GM23338 (cell line): Measurements from ENCODE around the gene CTTN. TPM values are rescaled to one million over a fixed set of nuclear protein-coding genes. Genes with fewer than 3 reads are reported as not detected.

Experiments
- ATAC-seq: fragments of 200-7000 bp; cut with Tn5 transposase; 3 replicates; pipeline ENCODE4 v1.9.1; 2020
- DNase-seq: peaks from one replicate; pipeline ENCODE4 v3.0.0-alpha.2; 2015; ENCODE audit warnings: low spot score
- H2AFZ ChIP-seq: fragments of 200-600 bp; sonication (generic); 2 replicates; pipeline ENCODE4 v1.8.0; 2016; ENCODE audit warnings: antibody characterized with exemption, mild to moderate bottlenecking, moderate library complexity
- H3F3A ChIP-seq: fragments of 200-600 bp; sonication (generic); replicated peaks from 2 replicates; pipeline ENCODE4 v1.8.0; 2017; ENCODE audit warnings: antibody characterized with exemption, mixed run types, low read depth
- H3K27ac ChIP-seq: fragments of 200-600 bp; sonication (generic); 2 replicates; pipeline ENCODE4 v1.6.1; 2016; ENCODE audit warnings: low read depth
- H3K27me3 ChIP-seq: fragments of 200-600 bp; sonication (generic); 2 replicates; pipeline ENCODE4 v1.8.0; 2016; ENCODE audit warnings: mild to moderate bottlenecking, mixed run types, moderate library complexity; ENCODE audit not compliant: insufficient read depth
- H3K36me3 ChIP-seq: fragments of 200-600 bp; sonication (generic); 2 replicates; pipeline ENCODE4 v1.8.0; 2016; ENCODE audit warnings: mild to moderate bottlenecking; ENCODE audit not compliant: insufficient read depth
- H3K4me1 ChIP-seq: fragments of 200-600 bp; sonication (generic); 2 replicates; pipeline ENCODE4 v1.8.0; 2016; ENCODE audit warnings: mild to moderate bottlenecking, moderate library complexity; ENCODE audit not compliant: insufficient read depth
- H3K4me2 ChIP-seq: fragments of 200-600 bp; sonication (generic); 2 replicates; pipeline ENCODE4 v1.7.1; 2017; ENCODE audit warnings: mixed run types
- H3K4me3 ChIP-seq: fragments of 200-600 bp; sonication (generic); 2 replicates; pipeline ENCODE4 v1.6.1; 2016; ENCODE audit warnings: mixed run types
- H3K79me2 ChIP-seq: fragments of 200-600 bp; sonication (generic); replicated peaks from 2 replicates; pipeline ENCODE4 v1.8.0; 2017; ENCODE audit warnings: mild to moderate bottlenecking; ENCODE audit not compliant: insufficient read depth
- H3K9me2 ChIP-seq: fragments of 200-600 bp; sonication (generic); 2 replicates; pipeline ENCODE4 v1.8.0; 2017; ENCODE audit not compliant: insufficient read depth
- H4K20me1 ChIP-seq: fragments of 200-600 bp; sonication (generic); replicated peaks from 2 replicates; pipeline ENCODE4 v1.8.0; 2017; ENCODE audit warnings: mild to moderate bottlenecking; ENCODE audit not compliant: insufficient read depth
- H3K27ac Mint-ChIP-seq: 2 replicates; pipeline ENCODE4 v1.8.0; 2020; ENCODE audit warnings: inconsistent platforms, mild to moderate bottlenecking, moderate library complexity, mixed read lengths
- H3K27me3 Mint-ChIP-seq: 3 replicates; pipeline ENCODE4 v1.8.0; 2022; ENCODE audit warnings: low read depth, mild to moderate bottlenecking, moderate library complexity, mixed read lengths, inconsistent platforms; ENCODE audit not compliant: insufficient read depth, poor library complexity
- H3K36me3 Mint-ChIP-seq: 3 replicates; pipeline ENCODE4 v1.8.0; 2021; ENCODE audit warnings: low read depth, mild to moderate bottlenecking, inconsistent platforms, moderate library complexity, mixed read lengths
- H3K4me1 Mint-ChIP-seq: 3 replicates; pipeline ENCODE4 v1.8.0; 2020; ENCODE audit warnings: mild to moderate bottlenecking, inconsistent platforms, mixed read lengths
- H3K4me3 Mint-ChIP-seq: 3 replicates; pipeline ENCODE4 v1.8.0; 2021; ENCODE audit warnings: moderate library complexity, mild to moderate bottlenecking, inconsistent platforms, mixed read lengths
- H3K9me3 Mint-ChIP-seq: 3 replicates; pipeline ENCODE4 v1.8.0; 2020; ENCODE audit warnings: moderate library complexity, mild to moderate bottlenecking, inconsistent platforms, mixed read lengths
- CREB1 ChIP-seq: fragments of 250-450 bp; sonication (Bioruptor Pico); IDR thresholded peaks from 2 replicates; pipeline ENCODE4 v1.5.0; 2020; ENCODE audit warnings: low read depth, mild to moderate bottlenecking, moderate library complexity
- EZH2 ChIP-seq: fragments of 200-600 bp; sonication (generic); IDR thresholded peaks from one replicate; pipeline ENCODE4 v1.8.0; 2017; ENCODE audit warnings: antibody characterized with exemption, mild to moderate bottlenecking, low read depth; ENCODE audit not compliant: unreplicated experiment
- EZH2phosphoT487 ChIP-seq: fragments of 200-600 bp; sonication (generic); IDR thresholded peaks from one replicate; pipeline ENCODE4 v1.8.1; 2018; ENCODE audit warnings: antibody characterized with exemption; ENCODE audit not compliant: unreplicated experiment
- JUNB ChIP-seq: IDR thresholded peaks from one replicate; pipeline ENCODE4 v1.6.1; 2016; ENCODE audit warnings: antibody characterized with exemption; ENCODE audit not compliant: unreplicated experiment
- NANOG ChIP-seq: IDR thresholded peaks from 2 replicates; pipeline ENCODE4 v1.6.1; 2016; ENCODE audit warnings: antibody characterized with exemption, borderline replicate concordance
- POLR2AphosphoS5 ChIP-seq: IDR thresholded peaks from 2 replicates; pipeline ENCODE4 v1.6.1; 2016; ENCODE audit warnings: antibody characterized with exemption, low read depth
- STAT1 ChIP-seq: IDR thresholded peaks from one replicate; pipeline ENCODE4 v1.6.1; 2016; ENCODE audit warnings: antibody characterized with exemption; ENCODE audit not compliant: unreplicated experiment
- ZNF114 ChIP-seq: fragments of 250-450 bp; sonication (Bioruptor Pico); IDR thresholded peaks from 2 replicates; pipeline ENCODE4 v1.5.0; 2020; ENCODE audit warnings: mild to moderate bottlenecking, moderate library complexity
- ZNF331 ChIP-seq: fragments of 250-450 bp; sonication (Bioruptor Pico); IDR thresholded peaks from 2 replicates; pipeline ENCODE4 v1.5.0; 2020; ENCODE audit warnings: low read depth, mild to moderate bottlenecking, moderate library complexity
- polyA plus RNA-seq: library from polyadenylated mRNA; unstranded; fragments of >200 nt; fragmentation: Nextera tagmentation; extraction: Ambion mirVana; gene quantifications from 2 replicates; pipeline ENCODE4 v1.2.1, GENCODE V29; 2016
- total RNA-seq: library from RNA; depleted of rRNA; stranded (reverse); fragments of >200 nt; shearing (Covaris generic); gene quantifications from 2 replicates; pipeline ENCODE4 v1.2.3, GENCODE V29; 2014
- TF ChIP-seq, protein P1 (sequence below): IDR thresholded peaks from 2 replicates; pipeline ENCODE4 v1.6.1; 2016; ENCODE audit warnings: antibody characterized with exemption
- TF ChIP-seq, protein P2 (sequence below), 2 experiments: fragments of 200-600 bp in 1 of 2; sonication (generic) in 1 of 2; conservative IDR thresholded peaks; 2 replicates each; pipeline versions ENCODE4 v1.5.1 to v1.6.1; 2016 to 2017; ENCODE audit warnings: antibody characterized with exemption in 2 of 2, low read depth in 2 of 2, mild to moderate bottlenecking in 2 of 2, moderate library complexity in 1 of 2
- TF ChIP-seq, protein P3 (sequence below): fragments of 250-450 bp; sonication (Bioruptor Pico); IDR thresholded peaks from 2 replicates; pipeline ENCODE4 v1.5.0; 2020; ENCODE audit warnings: mild to moderate bottlenecking, moderate library complexity
- TF ChIP-seq, protein P4 (sequence below): IDR thresholded peaks from one replicate; pipeline ENCODE4 v1.6.1; 2018; ENCODE audit warnings: antibody characterized with exemption; ENCODE audit not compliant: unreplicated experiment

Gene CTTN
- total and polyA plus RNA-seq, 2 experiments from 2014 or later = 163 to 343 TPM

DNA sequence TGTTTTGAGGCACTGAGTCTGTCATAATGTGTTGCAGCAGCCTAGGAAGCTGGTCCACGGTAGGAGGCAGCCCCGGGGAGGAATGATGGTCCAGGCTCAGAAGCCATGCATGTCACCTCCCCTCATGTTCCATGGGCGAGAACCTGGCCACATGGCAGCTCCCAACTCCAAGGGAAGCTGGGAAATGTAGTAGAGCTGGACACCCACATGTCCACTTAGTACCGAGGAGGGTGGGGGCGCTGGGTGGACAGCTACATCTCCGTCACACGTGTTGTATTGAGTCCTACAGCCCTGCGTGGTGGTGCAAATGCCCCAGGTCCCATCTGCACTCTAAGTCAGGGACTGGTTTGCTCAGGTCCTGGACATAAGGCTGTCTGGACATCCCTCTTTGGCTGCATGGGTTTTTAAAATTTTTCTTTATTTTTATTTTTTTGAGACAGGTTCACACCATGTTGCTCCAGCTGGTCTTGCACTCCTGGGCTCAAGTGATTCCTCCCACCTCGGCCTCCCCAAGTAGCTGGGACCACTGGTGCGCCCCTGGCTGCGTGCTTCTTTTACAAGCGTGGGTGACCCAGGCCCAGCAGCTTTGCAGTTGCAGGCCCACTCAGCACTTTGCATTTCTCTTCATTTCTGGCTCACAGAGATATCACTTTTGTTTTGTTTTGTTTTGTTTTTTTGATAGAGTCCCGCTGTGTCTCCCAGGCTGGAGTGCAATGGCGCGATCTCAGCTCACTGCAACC, 3.9 kb upstream of the CTTN start:
- H3K27ac ChIP-seq = no peak overlapping the region
- no peaks in the 10 kb centered on the region for H3K27me3 ChIP-seq
- H3K4me1 ChIP-seq = peaks cover 16% of the 10 kb centered on the region
- Mint-ChIP-seq H3K9me3 (no peaks in the 10 kb centered on the region), H3K27me3 (peaks cover 21% of the 10 kb centered on the region), H3K27ac (no peak overlapping the region), H3K4me1 (peaks cover 28% of the 10 kb centered on the region), H3K36me3 (peaks cover 47% of the 10 kb centered on the region), H3K4me3 (no peak overlapping the region)
- H3F3A ChIP-seq = peaks cover 8% of the 10 kb centered on the region; the same call in 1 of the 2 replicates
- DNase-seq (no peak), ATAC-seq (no peak)
- H3K4me3 ChIP-seq = no peak overlapping the region
- no peak for TF ChIP-seq STAT1
- TF ChIP-seq, protein P1, sequence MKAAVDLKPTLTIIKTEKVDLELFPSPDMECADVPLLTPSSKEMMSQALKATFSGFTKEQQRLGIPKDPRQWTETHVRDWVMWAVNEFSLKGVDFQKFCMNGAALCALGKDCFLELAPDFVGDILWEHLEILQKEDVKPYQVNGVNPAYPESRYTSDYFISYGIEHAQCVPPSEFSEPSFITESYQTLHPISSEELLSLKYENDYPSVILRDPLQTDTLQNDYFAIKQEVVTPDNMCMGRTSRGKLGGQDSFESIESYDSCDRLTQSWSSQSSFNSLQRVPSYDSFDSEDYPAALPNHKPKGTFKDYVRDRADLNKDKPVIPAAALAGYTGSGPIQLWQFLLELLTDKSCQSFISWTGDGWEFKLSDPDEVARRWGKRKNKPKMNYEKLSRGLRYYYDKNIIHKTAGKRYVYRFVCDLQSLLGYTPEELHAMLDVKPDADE = no peak
- TF ChIP-seq, protein P2, sequence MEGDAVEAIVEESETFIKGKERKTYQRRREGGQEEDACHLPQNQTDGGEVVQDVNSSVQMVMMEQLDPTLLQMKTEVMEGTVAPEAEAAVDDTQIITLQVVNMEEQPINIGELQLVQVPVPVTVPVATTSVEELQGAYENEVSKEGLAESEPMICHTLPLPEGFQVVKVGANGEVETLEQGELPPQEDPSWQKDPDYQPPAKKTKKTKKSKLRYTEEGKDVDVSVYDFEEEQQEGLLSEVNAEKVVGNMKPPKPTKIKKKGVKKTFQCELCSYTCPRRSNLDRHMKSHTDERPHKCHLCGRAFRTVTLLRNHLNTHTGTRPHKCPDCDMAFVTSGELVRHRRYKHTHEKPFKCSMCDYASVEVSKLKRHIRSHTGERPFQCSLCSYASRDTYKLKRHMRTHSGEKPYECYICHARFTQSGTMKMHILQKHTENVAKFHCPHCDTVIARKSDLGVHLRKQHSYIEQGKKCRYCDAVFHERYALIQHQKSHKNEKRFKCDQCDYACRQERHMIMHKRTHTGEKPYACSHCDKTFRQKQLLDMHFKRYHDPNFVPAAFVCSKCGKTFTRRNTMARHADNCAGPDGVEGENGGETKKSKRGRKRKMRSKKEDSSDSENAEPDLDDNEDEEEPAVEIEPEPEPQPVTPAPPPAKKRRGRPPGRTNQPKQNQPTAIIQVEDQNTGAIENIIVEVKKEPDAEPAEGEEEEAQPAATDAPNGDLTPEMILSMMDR (conservative IDR thresholded peaks at IDR 0.05; ENCODE audit: low read depth in 2 of 2) = no peak
- no peak for TF ChIP-seq ZNF114 (CRISPR knock-in tag)
- TF ChIP-seq, protein P3, sequence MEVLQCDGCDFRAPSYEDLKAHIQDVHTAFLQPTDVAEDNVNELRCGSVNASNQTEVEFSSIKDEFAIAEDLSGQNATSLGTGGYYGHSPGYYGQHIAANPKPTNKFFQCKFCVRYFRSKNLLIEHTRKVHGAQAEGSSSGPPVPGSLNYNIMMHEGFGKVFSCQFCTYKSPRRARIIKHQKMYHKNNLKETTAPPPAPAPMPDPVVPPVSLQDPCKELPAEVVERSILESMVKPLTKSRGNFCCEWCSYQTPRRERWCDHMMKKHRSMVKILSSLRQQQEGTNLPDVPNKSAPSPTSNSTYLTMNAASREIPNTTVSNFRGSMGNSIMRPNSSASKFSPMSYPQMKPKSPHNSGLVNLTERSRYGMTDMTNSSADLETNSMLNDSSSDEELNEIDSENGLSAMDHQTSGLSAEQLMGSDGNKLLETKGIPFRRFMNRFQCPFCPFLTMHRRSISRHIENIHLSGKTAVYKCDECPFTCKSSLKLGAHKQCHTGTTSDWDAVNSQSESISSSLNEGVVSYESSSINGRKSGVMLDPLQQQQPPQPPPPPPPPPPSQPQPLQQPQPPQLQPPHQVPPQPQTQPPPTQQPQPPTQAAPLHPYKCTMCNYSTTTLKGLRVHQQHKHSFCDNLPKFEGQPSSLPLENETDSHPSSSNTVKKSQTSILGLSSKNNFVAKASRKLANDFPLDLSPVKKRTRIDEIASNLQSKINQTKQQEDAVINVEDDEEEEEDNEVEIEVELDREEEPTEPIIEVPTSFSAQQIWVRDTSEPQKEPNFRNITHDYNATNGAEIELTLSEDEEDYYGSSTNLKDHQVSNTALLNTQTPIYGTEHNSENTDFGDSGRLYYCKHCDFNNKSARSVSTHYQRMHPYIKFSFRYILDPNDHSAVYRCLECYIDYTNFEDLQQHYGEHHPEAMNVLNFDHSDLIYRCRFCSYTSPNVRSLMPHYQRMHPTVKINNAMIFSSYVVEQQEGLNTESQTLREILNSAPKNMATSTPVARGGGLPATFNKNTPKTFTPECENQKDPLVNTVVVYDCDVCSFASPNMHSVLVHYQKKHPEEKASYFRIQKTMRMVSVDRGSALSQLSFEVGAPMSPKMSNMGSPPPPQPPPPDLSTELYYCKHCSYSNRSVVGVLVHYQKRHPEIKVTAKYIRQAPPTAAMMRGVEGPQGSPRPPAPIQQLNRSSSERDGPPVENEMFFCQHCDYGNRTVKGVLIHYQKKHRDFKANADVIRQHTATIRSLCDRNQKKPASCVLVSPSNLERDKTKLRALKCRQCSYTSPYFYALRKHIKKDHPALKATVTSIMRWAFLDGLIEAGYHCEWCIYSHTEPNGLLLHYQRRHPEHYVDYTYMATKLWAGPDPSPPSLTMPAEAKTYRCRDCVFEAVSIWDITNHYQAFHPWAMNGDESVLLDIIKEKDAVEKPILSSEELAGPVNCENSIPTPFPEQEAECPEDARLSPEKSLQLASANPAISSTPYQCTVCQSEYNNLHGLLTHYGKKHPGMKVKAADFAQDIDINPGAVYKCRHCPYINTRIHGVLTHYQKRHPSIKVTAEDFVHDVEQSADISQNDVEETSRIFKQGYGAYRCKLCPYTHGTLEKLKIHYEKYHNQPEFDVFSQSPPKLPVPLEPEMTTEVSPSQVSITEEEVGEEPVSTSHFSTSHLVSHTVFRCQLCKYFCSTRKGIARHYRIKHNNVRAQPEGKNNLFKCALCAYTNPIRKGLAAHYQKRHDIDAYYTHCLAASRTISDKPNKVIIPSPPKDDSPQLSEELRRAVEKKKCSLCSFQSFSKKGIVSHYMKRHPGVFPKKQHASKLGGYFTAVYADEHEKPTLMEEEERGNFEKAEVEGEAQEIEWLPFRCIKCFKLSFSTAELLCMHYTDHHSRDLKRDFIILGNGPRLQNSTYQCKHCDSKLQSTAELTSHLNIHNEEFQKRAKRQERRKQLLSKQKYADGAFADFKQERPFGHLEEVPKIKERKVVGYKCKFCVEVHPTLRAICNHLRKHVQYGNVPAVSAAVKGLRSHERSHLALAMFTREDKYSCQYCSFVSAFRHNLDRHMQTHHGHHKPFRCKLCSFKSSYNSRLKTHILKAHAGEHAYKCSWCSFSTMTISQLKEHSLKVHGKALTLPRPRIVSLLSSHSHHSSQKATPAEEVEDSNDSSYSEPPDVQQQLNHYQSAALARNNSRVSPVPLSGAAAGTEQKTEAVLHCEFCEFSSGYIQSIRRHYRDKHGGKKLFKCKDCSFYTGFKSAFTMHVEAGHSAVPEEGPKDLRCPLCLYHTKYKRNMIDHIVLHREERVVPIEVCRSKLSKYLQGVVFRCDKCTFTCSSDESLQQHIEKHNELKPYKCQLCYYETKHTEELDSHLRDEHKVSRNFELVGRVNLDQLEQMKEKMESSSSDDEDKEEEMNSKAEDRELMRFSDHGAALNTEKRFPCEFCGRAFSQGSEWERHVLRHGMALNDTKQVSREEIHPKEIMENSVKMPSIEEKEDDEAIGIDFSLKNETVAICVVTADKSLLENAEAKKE (CRISPR knock-in tag) = no peak
- TF ChIP-seq, protein P4, sequence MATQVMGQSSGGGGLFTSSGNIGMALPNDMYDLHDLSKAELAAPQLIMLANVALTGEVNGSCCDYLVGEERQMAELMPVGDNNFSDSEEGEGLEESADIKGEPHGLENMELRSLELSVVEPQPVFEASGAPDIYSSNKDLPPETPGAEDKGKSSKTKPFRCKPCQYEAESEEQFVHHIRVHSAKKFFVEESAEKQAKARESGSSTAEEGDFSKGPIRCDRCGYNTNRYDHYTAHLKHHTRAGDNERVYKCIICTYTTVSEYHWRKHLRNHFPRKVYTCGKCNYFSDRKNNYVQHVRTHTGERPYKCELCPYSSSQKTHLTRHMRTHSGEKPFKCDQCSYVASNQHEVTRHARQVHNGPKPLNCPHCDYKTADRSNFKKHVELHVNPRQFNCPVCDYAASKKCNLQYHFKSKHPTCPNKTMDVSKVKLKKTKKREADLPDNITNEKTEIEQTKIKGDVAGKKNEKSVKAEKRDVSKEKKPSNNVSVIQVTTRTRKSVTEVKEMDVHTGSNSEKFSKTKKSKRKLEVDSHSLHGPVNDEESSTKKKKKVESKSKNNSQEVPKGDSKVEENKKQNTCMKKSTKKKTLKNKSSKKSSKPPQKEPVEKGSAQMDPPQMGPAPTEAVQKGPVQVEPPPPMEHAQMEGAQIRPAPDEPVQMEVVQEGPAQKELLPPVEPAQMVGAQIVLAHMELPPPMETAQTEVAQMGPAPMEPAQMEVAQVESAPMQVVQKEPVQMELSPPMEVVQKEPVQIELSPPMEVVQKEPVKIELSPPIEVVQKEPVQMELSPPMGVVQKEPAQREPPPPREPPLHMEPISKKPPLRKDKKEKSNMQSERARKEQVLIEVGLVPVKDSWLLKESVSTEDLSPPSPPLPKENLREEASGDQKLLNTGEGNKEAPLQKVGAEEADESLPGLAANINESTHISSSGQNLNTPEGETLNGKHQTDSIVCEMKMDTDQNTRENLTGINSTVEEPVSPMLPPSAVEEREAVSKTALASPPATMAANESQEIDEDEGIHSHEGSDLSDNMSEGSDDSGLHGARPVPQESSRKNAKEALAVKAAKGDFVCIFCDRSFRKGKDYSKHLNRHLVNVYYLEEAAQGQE = no peak
- TF ChIP-seq POLR2AphosphoS5 = no peak
- TF ChIP-seq ZNF331 = no peak
- no peak for TF ChIP-seq NANOG
- TF ChIP-seq EZH2phosphoT487 = no peak
- TF ChIP-seq EZH2 = no peak
- TF ChIP-seq CREB1 (CRISPR knock-in tag) = no peak
- no peak for TF ChIP-seq JUNB
- H3K79me2 ChIP-seq = peaks cover 66% of the 10 kb centered on the region
- peaks cover 8% of the 10 kb centered on the region for H4K20me1 ChIP-seq
- H3K9me2 ChIP-seq = peaks cover 4% of the 10 kb centered on the region; the same call in 1 of the 2 replicates
- H2AFZ ChIP-seq = no peak overlapping the region
- no peaks in the 10 kb centered on the region for H3K36me3 ChIP-seq
- no peak overlapping the region for H3K4me2 ChIP-seq
